OCI-LY7 (cell line): Measurements from ENCODE around the gene RAP1A.

Experiments used
- CTCF ChIP-seq: fragments of 200-600 bp; sonication (generic); conservative IDR thresholded peaks from 2 replicates; pipeline ENCODE4 v1.5.1; 2014; ENCODE audit warnings: mild to moderate bottlenecking, antibody characterized with exemption, low read length, moderate library complexity, mixed read lengths
- EZH2phosphoT487 ChIP-seq: fragments of 200-600 bp; sonication (generic); IDR thresholded peaks from 2 replicates; pipeline ENCODE4 v1.6.1; 2018; ENCODE audit warnings: low read depth, borderline replicate concordance, mild to moderate bottlenecking, mixed run types, antibody characterized with exemption, low read length, moderate library complexity, mixed read lengths

DNA sequence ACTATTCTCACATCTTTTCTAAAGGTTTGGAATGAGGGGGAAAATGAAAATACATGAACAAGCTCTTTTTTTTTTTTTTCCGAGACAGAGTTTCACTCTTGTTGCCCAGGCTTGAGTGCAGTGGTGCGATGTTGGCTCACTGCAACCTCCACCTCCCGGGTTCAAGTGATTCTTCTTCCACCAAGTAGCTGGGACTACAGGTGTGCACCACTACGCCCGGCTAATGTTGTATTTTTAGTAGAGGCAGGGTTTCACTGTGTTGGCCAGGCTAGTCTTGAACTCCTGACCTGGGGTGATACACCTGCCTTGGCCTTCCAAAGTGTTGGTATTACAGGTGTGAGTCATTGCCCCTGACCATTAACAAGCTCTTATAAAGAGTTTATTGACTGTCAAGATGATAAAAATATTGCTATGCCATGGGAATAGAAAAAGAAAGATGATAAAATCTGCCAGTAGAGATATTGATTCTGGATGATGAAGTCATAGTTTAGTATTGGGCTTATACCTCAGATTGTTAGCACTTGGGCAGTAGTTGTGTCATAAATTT lies 83.0 kb downstream of the RAP1A start:
- TF ChIP-seq CTCF, result no peak
- TF ChIP-seq EZH2phosphoT487, result no peak
